ENCODE results near the gene EBP.

DNA sequence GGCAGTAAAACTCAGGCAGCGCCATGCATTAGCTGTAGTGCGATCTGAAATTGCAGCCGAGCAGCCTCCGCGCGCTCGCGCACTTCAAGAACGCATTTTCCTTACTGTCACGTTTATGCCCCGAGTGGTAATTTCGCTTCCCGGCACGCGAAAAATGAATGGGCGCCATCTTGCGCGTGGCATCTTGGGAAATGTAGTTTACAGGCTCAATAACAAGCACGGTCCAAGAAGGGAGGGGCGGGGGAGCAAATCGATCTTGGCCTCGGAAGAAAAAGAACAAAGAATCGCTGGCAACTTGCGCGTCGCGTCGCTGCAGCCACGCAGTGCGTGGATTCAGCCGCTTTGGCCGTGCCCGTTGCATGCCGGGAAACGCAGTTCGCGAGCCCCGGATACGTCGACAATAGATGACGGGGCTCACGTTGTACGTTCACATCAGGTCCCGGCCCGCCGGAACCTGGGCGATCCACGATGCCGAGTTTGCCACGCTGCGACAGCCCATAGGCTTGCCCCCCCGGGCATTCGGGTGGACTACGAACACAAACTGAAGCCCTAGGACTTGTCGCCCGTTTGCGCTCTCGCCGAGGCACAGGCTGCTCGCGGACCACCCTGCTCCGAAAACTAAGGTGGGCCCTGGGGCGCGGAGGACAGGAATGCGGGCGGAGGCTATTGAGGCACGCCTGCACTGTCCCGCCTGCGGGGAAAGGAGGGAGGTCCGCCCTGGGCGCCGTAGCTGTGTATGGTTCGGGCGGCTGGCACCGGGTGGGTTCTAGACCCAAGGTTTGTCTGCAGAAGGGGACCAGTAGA, 45.6 kb upstream of the EBP start, which contains the start of gene FTSJ1:
- TF ChIP-seq, protein P1, sequence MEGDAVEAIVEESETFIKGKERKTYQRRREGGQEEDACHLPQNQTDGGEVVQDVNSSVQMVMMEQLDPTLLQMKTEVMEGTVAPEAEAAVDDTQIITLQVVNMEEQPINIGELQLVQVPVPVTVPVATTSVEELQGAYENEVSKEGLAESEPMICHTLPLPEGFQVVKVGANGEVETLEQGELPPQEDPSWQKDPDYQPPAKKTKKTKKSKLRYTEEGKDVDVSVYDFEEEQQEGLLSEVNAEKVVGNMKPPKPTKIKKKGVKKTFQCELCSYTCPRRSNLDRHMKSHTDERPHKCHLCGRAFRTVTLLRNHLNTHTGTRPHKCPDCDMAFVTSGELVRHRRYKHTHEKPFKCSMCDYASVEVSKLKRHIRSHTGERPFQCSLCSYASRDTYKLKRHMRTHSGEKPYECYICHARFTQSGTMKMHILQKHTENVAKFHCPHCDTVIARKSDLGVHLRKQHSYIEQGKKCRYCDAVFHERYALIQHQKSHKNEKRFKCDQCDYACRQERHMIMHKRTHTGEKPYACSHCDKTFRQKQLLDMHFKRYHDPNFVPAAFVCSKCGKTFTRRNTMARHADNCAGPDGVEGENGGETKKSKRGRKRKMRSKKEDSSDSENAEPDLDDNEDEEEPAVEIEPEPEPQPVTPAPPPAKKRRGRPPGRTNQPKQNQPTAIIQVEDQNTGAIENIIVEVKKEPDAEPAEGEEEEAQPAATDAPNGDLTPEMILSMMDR (IDR thresholded peaks at IDR 0.05): no peak
- TF ChIP-seq POLR2AphosphoS5 (IDR thresholded peaks at IDR 0.05) (peak; percentile 87), POLR2A (IDR thresholded peaks at IDR 0.05) (peak; percentile 19)

Data from prostate gland (tissue), 2 donors.